UCSD-AML1 (cell line): ENCODE results near the gene ZCCHC14.

Experiments used
- DNase-seq: peaks from one replicate; lab custom pipeline; 2025; ENCODE audit not compliant: unreplicated experiment; lab: John Stamatoyannopoulos, UW

ZCCHC14 gene

GRCh38 chr16:87435372-87436224, 57.2 kb downstream of the ZCCHC14 start:
- DNase-seq: no peak

GRCh38 chr16:87434146-87434667, 58.6 kb downstream of the ZCCHC14 start:
- no peak for DNase-seq

GRCh38 chr16:87432330-87432915, 60.4 kb downstream of the ZCCHC14 start:
- DNase-seq: no peak

- no peak for DNase-seq
These were observed 60.9 kb downstream of the ZCCHC14 start for GRCh38 chr16:87431926-87432325.

- DNase-seq: no peak
These were observed 66.2 kb downstream of the ZCCHC14 start for GRCh38 chr16:87426423-87427215.

GRCh38 chr16:87425941-87426340, 66.9 kb downstream of the ZCCHC14 start:
- no peak for DNase-seq

GRCh38 chr16:87424266-87424665, 68.6 kb downstream of the ZCCHC14 start:
- no peak for DNase-seq

- no peak for DNase-seq
These were observed 69.4 kb downstream of the ZCCHC14 start for GRCh38 chr16:87423429-87423828.

GRCh38 chr16:87422106-87422505, 70.7 kb downstream of the ZCCHC14 start:
- DNase-seq: no peak

GRCh38 chr16:87421003-87421912, 71.6 kb downstream of the ZCCHC14 start:
- DNase-seq: no peak

GRCh38 chr16:87420026-87421002, 72.5 kb downstream of the ZCCHC14 start:
- peak; percentile 23 for DNase-seq

- no peak for DNase-seq
These were observed 74.2 kb downstream of the ZCCHC14 start for GRCh38 chr16:87418644-87419043.

GRCh38 chr16:87418216-87418615, 74.6 kb downstream of the ZCCHC14 start:
- DNase-seq: no peak

- DNase-seq: no peak
These were observed 75.3 kb downstream of the ZCCHC14 start for GRCh38 chr16:87417528-87417910.

GRCh38 chr16:87416826-87417527, 75.8 kb downstream of the ZCCHC14 start:
- DNase-seq: no peak

GRCh38 chr16:87415441-87415840, 77.4 kb downstream of the ZCCHC14 start:
- DNase-seq: no peak

GRCh38 chr16:87414251-87414680, 78.6 kb downstream of the ZCCHC14 start:
- no peak for DNase-seq

GRCh38 chr16:87412996-87413421, 79.8 kb downstream of the ZCCHC14 start:
- DNase-seq: no peak
